ENCODE results near the gene CCL17.
"Not testable (repeated sequence)": the region's sequence is repeated elsewhere in the genome, so short reads cannot be mapped to it uniquely, and the experiment has no call there.

CCL17 gene

GRCh38 chr16:57367116-57367752 lies 37.3 kb upstream of the CCL17 start:
- DNase-seq: no peak
- H3K9me3 Mint-ChIP-seq: no peaks in the 10 kb centered on the region
- no peak overlapping the region for H3K27ac Mint-ChIP-seq
- no peak overlapping the region for H3K4me3 Mint-ChIP-seq
- H3K4me1 Mint-ChIP-seq: no peaks in the 10 kb centered on the region
- TF ChIP-seq CTCF (IDR thresholded peaks at IDR 0.05): no peak
- H3K27me3 Mint-ChIP-seq (ENCODE audit: low read depth, poor library complexity): peaks cover 21% of the 10 kb centered on the region
- H3K36me3 Mint-ChIP-seq (ENCODE audit: low read depth): no peaks in the 10 kb centered on the region

- peaks cover 24% of the 10 kb centered on the region for H3K4me1 Mint-ChIP-seq
- H3K9me3 Mint-ChIP-seq: no peaks in the 10 kb centered on the region
- H3K27me3 Mint-ChIP-seq (ENCODE audit: low read depth, poor library complexity): peaks cover 13% of the 10 kb centered on the region
- no peak overlapping the region for H3K27ac Mint-ChIP-seq
- peak overlapping the region; percentile 76 for H3K4me3 Mint-ChIP-seq
- no peak for DNase-seq
- no peaks in the 10 kb centered on the region for H3K36me3 Mint-ChIP-seq (ENCODE audit: low read depth)
- TF ChIP-seq CTCF (IDR thresholded peaks at IDR 0.05): no peak
Measured at GRCh38 chr16:57371494-57372371, 32.8 kb upstream of the CCL17 start.

- Mint-ChIP-seq H3K4me1 (peaks cover 28% of the 10 kb centered on the region), H3K36me3 (ENCODE audit: low read depth) (no peaks in the 10 kb centered on the region), H3K27me3 (ENCODE audit: low read depth, poor library complexity) (peaks cover 17% of the 10 kb centered on the region), H3K27ac (no peak within 1 kb of the TSS), H3K4me3 (peak within 1 kb of the TSS; percentile 76), H3K9me3 (no peaks in the 10 kb centered on the region)
- no peak for TF ChIP-seq CTCF (IDR thresholded peaks at IDR 0.05)
- DNase-seq: peak; percentile 76
Measured at GRCh38 chr16:57372372-57373116, 32.0 kb upstream of the CCL17 start, which contains the start of gene CX3CL1. Gene CX3CL1, plus strand, starts transcription at chr16:57372490. Its CDS starts 79 bp downstream, at chr16:57372569.

GRCh38 chr16:57373117-57373947 lies 31.2 kb upstream of the CCL17 start:
- Mint-ChIP-seq H3K36me3 (ENCODE audit: low read depth) (no peaks in the 10 kb centered on the region), H3K4me1 (peaks cover 34% of the 10 kb centered on the region), H3K9me3 (no peaks in the 10 kb centered on the region), H3K27me3 (ENCODE audit: low read depth, poor library complexity) (peaks cover 17% of the 10 kb centered on the region), H3K4me3 (peak overlapping the region; percentile 4), H3K27ac (peak overlapping the region; percentile 69)
- no peak for DNase-seq
- no peak for TF ChIP-seq CTCF (IDR thresholded peaks at IDR 0.05)

GRCh38 chr16:57374067-57374534 lies 30.5 kb upstream of the CCL17 start:
- H3K9me3 Mint-ChIP-seq: no peaks in the 10 kb centered on the region
- H3K36me3 Mint-ChIP-seq (ENCODE audit: low read depth): no peaks in the 10 kb centered on the region
- H3K27ac Mint-ChIP-seq: no peak overlapping the region
- H3K4me1 Mint-ChIP-seq: peaks cover 34% of the 10 kb centered on the region
- H3K27me3 Mint-ChIP-seq (ENCODE audit: low read depth, poor library complexity): peaks cover 17% of the 10 kb centered on the region
- DNase-seq: no peak
- H3K4me3 Mint-ChIP-seq: no peak overlapping the region
- no peak for TF ChIP-seq CTCF (IDR thresholded peaks at IDR 0.05)

GRCh38 chr16:57374925-57375465 lies 29.6 kb upstream of the CCL17 start:
- Mint-ChIP-seq H3K4me1 (peaks cover 34% of the 10 kb centered on the region), H3K27me3 (ENCODE audit: low read depth, poor library complexity) (peaks cover 19% of the 10 kb centered on the region)
- not testable (repeated sequence) for DNase-seq; H3K9me3 Mint-ChIP-seq; H3K36me3 Mint-ChIP-seq (ENCODE audit: low read depth); H3K4me3 Mint-ChIP-seq; H3K27ac Mint-ChIP-seq
